Measurements from ENCODE around the gene DRC7.
"Not testable (repeated sequence)": the region's sequence is repeated elsewhere in the genome, so short reads cannot be mapped to it uniquely, and the experiment has no call there.

Gene DRC7

GRCh38 chr16:57668263-57668571 lies 26.4 kb upstream of the DRC7 start, which contains the start of gene ADGRG3:
ADGRG3 (plus strand) TSS chr16:57668306; CDS start chr16:57668348, 42 bp downstream.
- Histone ChIP-seq H3K27ac (ENCODE audit: low read length) (no peak within 1 kb of the TSS), H3K4me1 (ENCODE audit: low read length) (no peaks in the 10 kb centered on the region), H3K4me3 (ENCODE audit: low read length) (no peak within 1 kb of the TSS), H3K9ac (ENCODE audit: low read length) (no peak within 1 kb of the TSS), H4K20me1 (ENCODE audit: insufficient read depth, low read length) (0 out of 2 replicates have a peak, but pooled peaks cover 4% of the 10 kb centered on the region), H3K4me2 (ENCODE audit: low read length) (no peak within 1 kb of the TSS), H3K79me2 (ENCODE audit: low read length) (no peaks in the 10 kb centered on the region), H2AFZ (ENCODE audit: low read depth, low read length) (no peak within 1 kb of the TSS), H3K27me3 (ENCODE audit: low read depth, low read length) (peaks cover 32% of the 10 kb centered on the region), H3K9me3 (ENCODE audit: insufficient read depth, low read length) (no peaks in the 10 kb centered on the region), H3K36me3 (replicated peaks; ENCODE audit: low read depth, low read length) (no peaks in the 10 kb centered on the region)
- TF ChIP-seq EZH2phosphoT487 (IDR thresholded peaks at IDR 0.05; ENCODE audit: low read depth) = no peak
- no peak for TF ChIP-seq CTCF (IDR thresholded peaks at IDR 0.05; ENCODE audit: low read depth, low read length)

DNA sequence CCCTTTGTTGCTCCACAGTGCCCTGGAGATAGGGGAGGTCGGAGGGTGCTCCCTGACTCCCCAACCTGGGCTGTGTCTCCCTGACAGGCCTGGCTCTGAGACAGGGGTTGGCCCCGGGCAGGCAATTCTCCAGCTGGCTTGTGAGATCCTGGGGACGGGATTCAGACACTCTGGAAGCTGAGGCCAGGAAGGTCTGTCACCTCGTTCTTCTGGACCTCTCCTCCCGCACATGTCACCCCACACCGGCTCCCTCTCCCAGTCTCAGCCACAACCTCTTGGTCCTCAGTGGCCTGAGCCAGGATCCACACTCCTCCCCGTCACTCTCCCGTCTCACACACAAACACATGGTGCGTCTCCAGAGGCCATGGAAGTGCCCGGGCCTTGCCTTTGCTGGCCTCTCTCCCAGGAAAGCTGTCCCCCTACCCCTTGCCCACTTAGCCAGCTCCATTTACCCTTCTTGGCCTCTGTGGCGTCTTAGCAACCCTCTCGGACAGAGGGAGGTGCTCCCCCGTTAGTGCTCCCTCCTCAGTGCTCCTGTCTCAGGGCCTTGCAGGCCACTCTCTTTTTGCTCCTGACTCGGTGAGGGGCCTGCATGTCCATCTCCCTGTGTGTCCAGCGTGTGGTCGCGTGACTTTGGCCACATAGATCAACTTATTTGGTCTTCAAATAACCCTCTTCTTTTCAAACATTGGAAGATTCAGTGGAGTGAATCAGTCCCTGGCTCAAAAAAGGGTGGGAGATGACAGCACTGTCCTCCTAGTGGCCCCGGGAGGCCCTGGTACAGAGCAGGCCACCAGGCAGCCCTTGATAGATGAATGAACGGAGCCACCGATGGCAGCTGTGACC lies 25.8 kb upstream of the DRC7 start:
- Histone ChIP-seq H3K9me3 (ENCODE audit: insufficient read depth, low read length) (no peaks in the 10 kb centered on the region), H3K27me3 (ENCODE audit: low read depth, low read length) (peaks cover 39% of the 10 kb centered on the region), H3K79me2 (ENCODE audit: low read length) (no peaks in the 10 kb centered on the region), H2AFZ (ENCODE audit: low read depth, low read length) (no peak overlapping the region), H3K4me1 (ENCODE audit: low read length) (no peaks in the 10 kb centered on the region), H3K27ac (ENCODE audit: low read length) (no peak overlapping the region), H4K20me1 (ENCODE audit: insufficient read depth, low read length) (0 out of 2 replicates have a peak, but pooled peaks cover 4% of the 10 kb centered on the region), H3K4me2 (ENCODE audit: low read length) (no peak overlapping the region), H3K9ac (ENCODE audit: low read length) (no peak overlapping the region), H3K36me3 (replicated peaks; ENCODE audit: low read depth, low read length) (no peaks in the 10 kb centered on the region), H3K4me3 (ENCODE audit: low read length) (no peak overlapping the region)
- no peak for TF ChIP-seq CTCF (IDR thresholded peaks at IDR 0.05; ENCODE audit: low read depth, low read length)
- no peak for TF ChIP-seq EZH2phosphoT487 (IDR thresholded peaks at IDR 0.05; ENCODE audit: low read depth)

GRCh38 chr16:57669476-57670162 lies 25.0 kb upstream of the DRC7 start:
- H3K4me2 ChIP-seq (ENCODE audit: low read length) = no peak overlapping the region
- no peaks in the 10 kb centered on the region for H3K9me3 ChIP-seq (ENCODE audit: insufficient read depth, low read length)
- peaks cover 41% of the 10 kb centered on the region for H3K27me3 ChIP-seq (ENCODE audit: low read depth, low read length)
- H3K4me1 ChIP-seq (ENCODE audit: low read length) = no peaks in the 10 kb centered on the region
- 0 out of 2 replicates have a peak, but pooled peaks cover 4% of the 10 kb centered on the region for H4K20me1 ChIP-seq (ENCODE audit: insufficient read depth, low read length)
- no peaks in the 10 kb centered on the region for H3K36me3 ChIP-seq (replicated peaks; ENCODE audit: low read depth, low read length)
- H2AFZ ChIP-seq (ENCODE audit: low read depth, low read length) = no peak overlapping the region
- TF ChIP-seq EZH2phosphoT487 (IDR thresholded peaks at IDR 0.05; ENCODE audit: low read depth) = no peak
- no peak for TF ChIP-seq CTCF (IDR thresholded peaks at IDR 0.05; ENCODE audit: low read depth, low read length)
- no peaks in the 10 kb centered on the region for H3K79me2 ChIP-seq (ENCODE audit: low read length)
- H3K27ac ChIP-seq (ENCODE audit: low read length) = no peak overlapping the region
- no peak overlapping the region for H3K9ac ChIP-seq (ENCODE audit: low read length)
- no peak overlapping the region for H3K4me3 ChIP-seq (ENCODE audit: low read length)

GRCh38 chr16:57670196-57670595 lies 24.4 kb upstream of the DRC7 start:
- TF ChIP-seq CTCF (IDR thresholded peaks at IDR 0.05; ENCODE audit: low read depth, low read length) (no peak), EZH2phosphoT487 (IDR thresholded peaks at IDR 0.05; ENCODE audit: low read depth) (no peak)
- Histone ChIP-seq H3K4me2 (ENCODE audit: low read length) (no peak overlapping the region), H3K9me3 (ENCODE audit: insufficient read depth, low read length) (no peaks in the 10 kb centered on the region), H3K4me1 (ENCODE audit: low read length) (no peaks in the 10 kb centered on the region), H3K27ac (ENCODE audit: low read length) (no peak overlapping the region), H3K9ac (ENCODE audit: low read length) (no peak overlapping the region), H3K4me3 (ENCODE audit: low read length) (no peak overlapping the region), H3K27me3 (ENCODE audit: low read depth, low read length) (peaks cover 41% of the 10 kb centered on the region), H3K36me3 (replicated peaks; ENCODE audit: low read depth, low read length) (no peaks in the 10 kb centered on the region), H4K20me1 (ENCODE audit: insufficient read depth, low read length) (0 out of 2 replicates have a peak, but pooled peaks cover 4% of the 10 kb centered on the region), H3K79me2 (ENCODE audit: low read length) (no peaks in the 10 kb centered on the region), H2AFZ (ENCODE audit: low read depth, low read length) (no peak overlapping the region)

GRCh38 chr16:57671451-57671850 lies 23.2 kb upstream of the DRC7 start:
- H3K9ac ChIP-seq (ENCODE audit: low read length); H3K27ac ChIP-seq (ENCODE audit: low read length); H2AFZ ChIP-seq (ENCODE audit: low read depth, low read length); H3K79me2 ChIP-seq (ENCODE audit: low read length); H3K4me3 ChIP-seq (ENCODE audit: low read length); H4K20me1 ChIP-seq (ENCODE audit: insufficient read depth, low read length); H3K36me3 ChIP-seq (replicated peaks; ENCODE audit: low read depth, low read length); H3K4me1 ChIP-seq (ENCODE audit: low read length); H3K9me3 ChIP-seq (ENCODE audit: insufficient read depth, low read length); H3K4me2 ChIP-seq (ENCODE audit: low read length): not testable (repeated sequence)
- H3K27me3 ChIP-seq (ENCODE audit: low read depth, low read length) = peaks cover 48% of the 10 kb centered on the region

All from OCI-LY3 (cell line).